NCI-H1417 (cell line): ENCODE measurements around the gene GAREM1.
"Not testable (repeated sequence)": the region's sequence is repeated elsewhere in the genome, so short reads cannot be mapped to it uniquely, and the experiment has no call there.

ENCODE experiments used
- DNase-seq, 3 experiments: peaks; one replicate each; lab custom pipeline; 2025; lab: John Stamatoyannopoulos, UW

GAREM1 gene

DNA sequence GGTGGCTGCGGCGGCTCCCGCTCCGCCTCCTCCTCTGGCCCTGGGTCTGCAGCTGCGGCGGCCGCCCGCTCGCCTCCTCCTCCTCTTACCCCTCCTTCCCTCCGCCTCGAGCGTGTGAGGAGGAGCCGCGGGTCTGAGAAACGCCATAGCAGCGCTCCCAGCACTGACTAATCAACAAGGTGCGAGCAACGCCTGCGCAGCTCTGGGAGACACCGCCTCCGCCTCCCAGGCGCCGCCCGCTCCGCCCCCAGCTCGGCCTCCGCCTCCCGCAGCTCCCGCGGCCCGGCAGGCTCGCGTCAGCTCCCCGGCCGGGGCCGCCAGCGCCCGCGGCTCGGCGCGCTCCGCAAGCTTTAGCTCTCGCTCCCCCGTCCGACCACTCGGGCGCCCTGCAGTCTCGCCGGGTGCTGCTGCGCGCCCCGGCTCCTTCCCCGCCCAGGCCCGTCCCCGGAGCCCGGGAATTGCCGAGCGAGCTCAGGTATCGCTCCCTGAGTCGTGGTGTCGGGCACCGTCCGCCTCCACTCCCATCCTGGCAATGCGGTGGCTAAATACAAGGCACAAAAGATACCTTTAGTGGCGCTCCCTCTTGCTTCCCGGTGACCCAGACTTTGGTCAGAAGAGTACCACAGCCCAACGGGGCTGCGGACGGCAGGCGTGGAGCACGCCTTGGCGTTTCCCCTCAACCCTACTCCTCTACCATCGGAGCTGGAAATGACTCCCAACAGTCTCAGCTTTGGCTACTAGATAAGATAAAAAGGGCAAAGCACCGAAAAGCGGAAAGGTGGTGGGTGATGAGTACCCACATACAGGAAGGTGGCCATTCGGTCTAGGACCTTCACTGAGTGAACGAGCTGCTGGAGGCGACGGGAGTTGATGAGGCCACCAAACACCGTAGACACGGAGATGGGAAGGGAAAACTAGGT, at the start of gene GAREM1:
TSS of gene GAREM1 (minus strand) at position 169 of the 920 bp plus-strand sequence. CDS start 454 bp downstream, outside the sequence.
- peak; percentile 91 to 99 (median 98) for DNase-seq

DNA sequence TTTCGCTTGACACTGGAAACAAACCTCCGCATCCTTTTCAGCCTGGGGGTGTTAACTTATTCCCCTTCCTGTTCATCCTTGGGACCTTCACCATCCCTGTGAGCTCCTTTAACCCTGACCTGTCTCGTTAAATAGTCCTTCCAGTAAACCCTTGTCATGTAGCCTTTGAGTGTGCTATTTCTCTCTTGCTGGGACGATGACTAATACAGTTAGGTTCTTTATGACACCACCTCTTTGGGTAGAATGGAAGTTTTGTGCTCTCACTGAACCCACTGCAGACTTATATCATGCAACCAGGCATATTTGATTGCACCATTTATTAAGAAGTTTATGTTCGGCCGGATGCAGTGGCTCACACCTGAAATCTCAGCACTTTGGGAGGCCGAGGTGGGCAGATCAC, 40.5 kb upstream of the GAREM1 start:
- DNase-seq: no peak

DNA sequence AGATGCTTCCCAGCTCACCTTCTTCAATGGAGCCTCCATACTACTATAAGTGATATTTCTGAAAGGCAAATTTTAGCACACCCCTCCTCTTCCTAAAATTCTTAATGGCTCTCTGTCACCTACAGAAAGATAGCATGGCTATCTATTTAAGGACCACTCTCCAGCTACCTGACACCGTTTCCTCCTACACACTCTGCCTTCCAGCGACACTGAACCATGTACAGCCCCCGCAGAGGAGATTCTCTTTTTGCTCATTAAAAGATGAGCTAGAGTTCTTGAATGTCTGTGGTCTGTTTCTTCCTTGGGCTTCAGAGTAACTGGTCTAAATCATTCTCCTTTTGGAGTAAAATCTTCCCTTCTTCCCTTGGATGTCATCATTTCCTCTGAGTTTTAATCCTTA, 38.4 kb upstream of the GAREM1 start:
- DNase-seq: no peak

DNA sequence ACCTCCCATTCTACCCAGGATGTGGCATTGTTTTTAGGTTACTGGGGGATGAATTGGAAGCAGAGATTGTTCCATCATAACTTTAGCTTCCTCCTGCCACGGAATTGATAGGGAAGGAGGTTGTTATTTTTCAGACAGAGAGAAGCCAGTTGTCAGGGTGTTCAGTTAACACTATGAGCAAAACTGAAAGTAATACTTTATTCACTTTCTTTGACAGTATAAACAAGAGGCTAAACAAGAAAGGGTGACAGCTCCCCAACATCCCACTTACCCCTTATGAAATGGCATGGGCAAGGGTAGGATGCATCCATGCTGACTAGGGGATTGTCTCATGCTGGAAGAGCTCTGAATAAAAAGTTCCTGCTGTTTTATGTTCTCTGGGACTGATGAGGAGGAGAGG, 36.4 kb upstream of the GAREM1 start:
- no peak for DNase-seq

DNA sequence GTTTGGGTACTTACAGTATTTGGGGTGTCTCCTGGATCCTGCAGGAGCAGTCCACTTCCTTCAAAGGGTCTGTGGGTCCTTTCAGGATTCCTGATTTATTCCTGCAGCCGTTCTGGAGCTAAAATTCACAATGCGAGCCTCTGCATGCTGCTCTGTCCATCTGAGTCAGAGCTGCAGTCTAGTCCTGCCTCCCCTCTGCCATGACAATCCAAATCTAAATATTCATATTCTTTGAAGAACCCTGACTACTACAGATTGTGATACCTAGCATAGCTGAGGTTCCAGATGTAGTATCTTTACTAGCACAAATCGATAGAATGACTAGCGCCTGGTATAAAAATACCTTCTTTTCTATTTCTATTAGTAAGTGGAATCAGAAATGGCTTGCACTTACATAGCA, 31.3 kb upstream of the GAREM1 start:
- DNase-seq: no peak

DNA sequence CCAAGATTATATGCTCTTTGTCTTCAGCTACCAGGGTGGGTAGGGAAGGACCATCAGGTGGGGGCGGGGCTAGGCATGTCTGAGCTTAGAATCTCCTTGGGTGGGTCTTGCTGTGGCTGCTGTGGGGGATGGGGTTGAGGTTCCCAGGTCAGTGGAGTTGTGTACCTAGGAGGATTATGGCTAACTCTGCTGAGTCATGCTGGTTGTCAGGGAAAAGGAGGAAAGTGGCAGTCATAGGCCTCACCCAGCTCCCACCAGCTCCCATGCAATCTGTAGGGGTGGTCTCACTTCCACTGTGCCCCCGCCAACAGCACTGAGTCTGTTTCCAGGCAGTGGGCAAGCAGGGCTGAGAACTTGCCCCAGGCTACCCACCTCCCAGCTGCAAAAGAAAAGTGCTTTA, 30.6 kb upstream of the GAREM1 start:
- not testable (repeated sequence) for DNase-seq

DNA sequence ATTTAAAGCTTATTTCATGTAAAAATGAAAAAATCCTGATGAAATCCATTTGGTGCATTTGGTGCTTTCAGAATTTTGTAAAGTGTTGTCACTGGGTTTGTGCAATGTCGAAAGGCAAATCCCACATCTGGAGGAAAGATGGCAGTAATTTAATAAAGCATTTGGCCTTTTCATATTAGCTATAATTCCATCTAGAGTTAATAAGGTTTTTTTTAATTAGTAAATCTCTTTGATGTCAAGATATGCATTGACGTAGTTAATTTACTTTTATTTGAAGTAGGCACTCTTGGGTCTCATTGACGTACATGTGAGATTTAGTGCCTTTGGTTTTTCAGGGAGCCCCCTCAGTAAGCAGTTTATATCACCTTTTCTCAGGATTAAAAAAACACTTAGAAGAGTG, 12.3 kb upstream of the GAREM1 start:
- DNase-seq: no peak

DNA sequence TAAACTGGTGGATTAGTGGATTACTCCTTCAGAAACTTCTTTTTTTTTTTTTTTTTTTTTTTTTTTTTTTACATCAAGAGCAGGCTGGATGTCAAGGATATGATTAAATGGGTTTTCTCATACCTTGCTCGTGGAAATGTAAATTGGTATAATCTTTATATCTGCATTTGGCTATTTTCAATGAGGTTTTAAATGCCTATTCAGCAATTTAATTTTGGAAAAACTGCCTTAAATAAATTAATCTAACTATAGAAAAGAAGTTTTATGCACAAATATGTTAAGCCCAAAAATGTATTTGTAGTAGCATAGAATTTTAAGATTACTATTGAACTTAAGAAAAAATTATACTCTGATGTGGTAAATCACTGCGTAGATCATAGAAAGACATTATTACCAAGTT, 11.4 kb upstream of the GAREM1 start:
- DNase-seq: no peak

DNA sequence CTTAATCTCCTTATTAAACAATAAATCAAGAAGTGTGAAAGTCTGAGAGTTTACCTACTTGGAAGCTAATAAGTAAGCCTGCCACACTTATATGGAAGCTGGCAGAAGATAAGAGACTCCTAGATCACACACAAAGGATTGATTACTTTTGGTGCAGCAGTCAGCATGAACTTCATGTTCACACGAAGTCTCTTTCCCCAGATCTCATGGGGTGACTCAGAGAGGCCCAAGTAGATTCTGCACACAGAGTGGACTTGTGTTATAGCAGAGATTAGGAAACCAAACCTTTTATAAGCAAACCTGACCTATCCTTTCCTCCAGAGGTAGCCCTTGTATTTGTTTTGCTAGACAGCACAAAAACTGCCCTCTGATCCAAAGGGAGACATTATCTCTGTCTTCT, 9.9 kb upstream of the GAREM1 start:
- DNase-seq: no peak

DNA sequence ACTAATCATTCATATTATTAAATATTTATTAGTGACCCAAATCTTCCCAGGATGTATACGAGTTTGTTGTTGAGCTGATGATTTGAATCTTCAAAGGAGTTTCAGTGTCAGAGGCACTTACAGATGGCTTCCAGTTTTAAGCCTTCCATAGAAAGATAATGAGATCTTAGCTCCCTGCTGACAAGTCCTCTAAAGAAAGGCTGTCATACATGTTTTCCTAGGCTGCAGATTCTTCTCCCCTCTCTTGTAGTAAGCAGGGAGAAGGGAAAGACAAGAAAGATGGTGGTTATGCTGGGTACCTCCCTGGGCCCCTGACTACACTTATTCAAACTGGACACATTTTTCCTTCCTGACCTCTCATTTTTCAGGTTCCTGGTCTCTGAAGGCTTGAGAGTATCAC, 8.1 kb upstream of the GAREM1 start:
- peak in 1 of 3 experiments; percentile 34 for DNase-seq

DNA sequence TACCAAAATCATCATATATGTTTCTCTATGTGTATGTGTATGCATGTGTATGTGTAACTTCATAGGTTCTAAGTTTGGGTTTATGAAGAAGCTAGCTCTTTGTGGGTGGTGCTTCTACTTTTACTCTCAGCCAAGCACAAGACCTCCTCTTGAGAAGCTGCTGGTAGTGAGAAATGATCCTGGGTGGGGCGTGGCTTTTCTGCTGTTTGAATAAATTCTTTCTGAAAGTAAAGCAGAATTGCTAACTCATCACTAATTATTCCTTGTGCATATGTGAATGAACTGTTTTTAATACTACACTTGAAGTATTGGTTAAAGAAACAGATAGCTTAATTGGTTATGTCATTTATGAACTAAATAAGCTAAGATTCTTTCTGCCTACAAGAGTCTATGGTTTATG, 7.6 kb upstream of the GAREM1 start:
- DNase-seq: peak in 1 of 3 experiments; percentile 50

DNA sequence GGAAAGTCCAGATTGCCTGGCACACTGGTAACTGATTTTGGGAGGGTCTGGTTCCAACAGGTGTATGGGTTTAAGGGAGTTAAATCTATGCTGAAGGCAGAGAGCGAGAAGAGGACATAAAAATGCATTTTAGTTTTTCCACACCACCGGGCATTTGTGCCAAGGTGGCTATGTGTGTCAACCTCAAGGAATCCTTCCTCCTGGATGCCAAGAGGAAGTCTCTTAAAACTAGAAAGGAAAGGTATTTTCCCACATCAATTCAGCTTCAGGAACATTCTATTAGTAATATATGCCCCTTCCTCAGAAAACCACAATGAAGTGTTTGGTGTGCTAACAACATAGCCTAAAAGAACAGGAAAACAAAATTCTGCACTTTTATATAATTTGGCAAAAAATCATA, 5.4 kb upstream of the GAREM1 start:
- DNase-seq: no peak

DNA sequence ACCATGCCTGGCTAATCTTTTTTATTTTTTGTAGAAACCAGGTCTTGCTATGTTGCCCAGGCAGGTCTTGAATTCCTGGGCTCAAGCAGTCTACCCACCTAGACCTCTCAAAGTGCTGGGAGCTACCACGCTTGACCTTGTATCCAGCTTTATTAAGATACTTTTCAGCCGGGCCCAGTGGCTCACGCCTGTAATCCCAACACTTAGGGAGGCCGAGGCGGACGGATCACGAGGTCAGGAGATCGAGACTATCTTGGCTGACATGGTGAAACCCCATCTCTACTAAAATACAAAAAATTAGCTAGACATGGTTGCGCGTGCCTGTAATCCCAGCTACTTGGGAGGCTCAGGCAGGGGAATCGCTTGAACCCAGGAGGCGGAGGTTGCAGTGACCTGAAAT, 4.4 kb upstream of the GAREM1 start:
- not testable (repeated sequence) for DNase-seq

DNA sequence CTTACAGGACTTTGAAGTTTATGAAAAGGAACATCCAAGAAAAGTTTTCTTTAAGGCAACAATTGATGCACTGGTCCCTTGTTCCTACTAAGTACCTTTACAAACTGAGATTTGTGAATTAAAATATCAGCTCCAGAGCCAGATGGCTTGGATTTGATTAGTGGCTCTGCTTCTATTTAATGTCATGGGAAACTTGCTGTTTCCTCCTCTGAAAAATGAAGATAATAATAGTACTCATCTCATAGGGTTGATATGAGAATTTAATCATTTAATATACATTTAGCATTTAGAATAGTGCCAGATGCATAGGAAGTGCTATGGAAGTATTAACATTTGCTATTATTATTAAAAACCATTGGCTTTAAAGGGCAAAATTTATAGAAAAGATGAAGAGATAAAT, 2.6 kb upstream of the GAREM1 start:
- no peak for DNase-seq

DNA sequence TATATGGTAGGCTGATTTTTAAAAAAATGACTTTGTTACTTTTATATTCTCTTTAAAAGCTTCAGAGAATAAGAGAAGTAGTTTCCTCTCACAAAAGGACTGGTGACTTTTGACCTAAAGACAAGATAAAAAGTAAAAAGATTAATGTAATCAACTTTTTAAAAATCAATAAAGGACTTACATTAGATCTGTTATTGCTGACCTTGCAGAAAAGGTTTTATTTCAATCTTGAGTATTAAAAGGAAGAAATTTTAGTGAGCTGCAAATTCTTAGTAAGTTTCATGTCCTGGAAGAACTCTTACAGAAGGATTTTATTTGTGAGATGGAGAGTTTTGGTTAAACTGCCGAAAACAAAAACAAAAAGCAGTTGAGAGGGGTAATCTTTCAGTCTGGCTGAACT, 2.2 kb upstream of the GAREM1 start:
- DNase-seq: no peak

DNA sequence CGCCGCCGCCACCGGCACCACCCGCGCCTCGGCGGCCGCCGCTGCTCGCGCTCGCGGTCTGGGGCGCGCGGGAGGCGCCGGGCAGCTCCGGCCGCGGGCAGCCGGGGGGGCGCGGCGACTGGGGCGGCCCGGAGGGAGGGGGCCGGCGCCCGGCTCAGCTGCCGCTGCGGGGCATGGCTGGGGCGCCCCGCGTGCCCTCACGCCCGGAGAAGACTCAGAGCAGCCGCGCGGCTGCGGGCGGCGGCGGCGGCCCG, 295 bp downstream of the GAREM1 start:
- no peak for DNase-seq

DNA sequence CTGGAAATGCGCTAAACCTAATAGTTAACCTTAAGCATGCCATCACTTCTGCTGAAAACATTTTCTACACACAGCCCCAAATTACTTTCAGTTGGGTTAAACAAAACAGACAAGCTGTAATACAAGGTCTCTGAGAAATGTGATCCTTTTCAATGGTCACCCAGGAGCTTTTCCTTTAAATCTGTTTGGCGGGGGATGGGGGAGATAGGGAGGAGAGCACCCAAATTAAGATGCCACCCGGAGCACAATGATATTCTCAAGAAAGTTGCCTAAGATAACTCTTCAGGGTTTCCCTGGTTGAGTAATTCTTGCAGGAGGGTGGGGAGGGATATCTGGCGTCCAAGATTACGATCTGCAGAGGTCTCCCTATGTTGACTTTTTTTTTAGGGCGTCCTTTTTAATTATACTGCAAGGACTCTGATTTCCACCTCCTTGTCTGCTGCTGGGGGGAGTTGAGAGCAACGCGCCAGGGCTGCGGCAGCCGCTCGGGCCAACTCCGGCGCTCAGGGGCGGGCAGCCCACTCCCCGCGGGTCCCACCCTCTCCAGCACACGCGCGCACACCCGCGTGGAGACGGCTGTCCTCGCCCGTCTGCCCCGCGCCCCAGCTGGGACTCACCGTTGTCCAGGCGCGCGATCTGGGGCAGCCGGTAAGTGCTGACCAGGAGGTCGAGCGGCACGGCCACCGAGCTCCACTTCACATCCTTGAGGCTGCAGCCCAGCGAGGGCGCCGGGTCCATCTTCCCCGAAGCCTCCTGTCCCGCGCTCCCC, 807 bp downstream of the GAREM1 start:
- peak; percentile 23 to 86 (median 79) for DNase-seq

DNA sequence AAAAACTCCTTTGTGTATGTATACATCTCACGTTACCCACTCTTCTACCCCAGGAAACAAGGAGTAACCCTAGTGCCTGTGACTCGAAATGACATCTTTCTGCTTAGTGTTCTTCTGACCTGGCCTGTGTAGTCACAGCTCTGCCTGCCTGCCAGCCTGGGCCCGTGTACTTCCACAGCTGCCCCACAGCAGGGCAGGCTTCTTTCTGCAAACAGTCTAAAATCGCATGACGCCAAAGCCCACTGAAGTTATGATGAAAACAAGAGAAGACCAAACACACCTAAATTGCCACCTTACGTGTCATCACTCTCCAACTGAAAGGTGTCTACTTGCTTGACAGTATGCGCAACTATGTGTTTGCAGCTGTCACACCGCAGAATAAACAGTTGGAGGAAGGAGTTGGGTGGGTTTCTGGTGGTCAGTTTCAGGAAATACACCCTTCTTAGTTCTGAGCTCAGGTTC, 1.5 kb downstream of the GAREM1 start:
- DNase-seq: peak; percentile 6 to 74 (median 53)

DNA sequence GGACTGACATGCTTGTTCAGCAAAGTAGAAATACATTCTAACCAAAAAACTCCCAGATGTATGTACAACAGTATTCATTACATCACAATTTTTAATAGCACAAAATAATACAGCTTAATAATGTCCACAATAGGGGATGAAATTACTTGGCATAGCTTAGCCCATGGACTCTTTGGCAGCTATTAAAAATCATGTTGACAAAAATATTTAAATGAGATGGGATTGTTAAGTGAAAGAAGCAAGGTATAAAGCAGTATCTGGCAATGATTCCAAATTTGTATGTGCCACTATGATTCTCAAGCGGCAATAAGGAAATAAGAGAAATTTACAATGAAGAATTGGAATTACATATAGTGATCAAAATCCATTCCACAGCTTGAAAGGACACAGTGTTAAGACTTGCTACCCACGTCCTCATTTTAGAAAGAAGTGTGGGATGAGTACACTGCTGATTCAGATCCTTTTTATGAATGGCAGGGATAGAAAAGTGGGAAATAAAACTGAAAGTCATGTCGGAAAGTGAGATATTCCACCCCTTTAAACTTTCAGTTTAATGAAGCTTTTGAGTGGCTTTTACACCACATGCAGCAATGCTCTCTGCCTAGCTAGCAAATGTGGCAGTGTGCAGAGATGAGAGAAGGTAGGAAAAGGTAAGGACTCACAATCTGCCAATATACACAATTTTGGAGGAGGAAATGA, 2.4 kb downstream of the GAREM1 start:
- DNase-seq: peak in 2 of 3 experiments; percentile 13 to 59

DNA sequence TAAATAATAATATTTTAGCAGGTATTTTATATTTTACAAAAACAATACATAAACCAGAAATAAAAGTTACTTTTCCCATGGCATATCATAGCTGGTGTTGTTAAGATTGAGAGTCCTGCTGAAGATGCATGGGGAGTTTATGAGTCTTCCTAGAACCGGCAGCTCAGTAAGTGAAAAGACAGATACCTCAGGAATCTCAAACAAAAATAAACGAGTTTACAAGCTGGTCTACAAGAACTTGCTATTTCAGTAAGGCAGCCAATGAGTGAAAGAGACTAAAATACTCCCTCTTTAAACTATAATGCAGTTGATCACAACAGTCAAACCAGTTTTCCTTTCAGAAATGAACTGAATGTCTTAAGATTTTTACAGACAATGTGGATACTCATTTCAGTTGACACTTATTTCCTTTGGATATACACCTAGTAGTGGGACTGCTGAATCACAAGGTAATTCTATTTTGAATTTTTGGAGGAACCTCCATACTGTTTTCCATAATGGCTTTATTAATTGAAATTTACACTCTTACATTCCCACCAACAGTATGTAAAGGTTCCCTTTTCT, 8.9 kb downstream of the GAREM1 start:
- DNase-seq: no peak

DNA sequence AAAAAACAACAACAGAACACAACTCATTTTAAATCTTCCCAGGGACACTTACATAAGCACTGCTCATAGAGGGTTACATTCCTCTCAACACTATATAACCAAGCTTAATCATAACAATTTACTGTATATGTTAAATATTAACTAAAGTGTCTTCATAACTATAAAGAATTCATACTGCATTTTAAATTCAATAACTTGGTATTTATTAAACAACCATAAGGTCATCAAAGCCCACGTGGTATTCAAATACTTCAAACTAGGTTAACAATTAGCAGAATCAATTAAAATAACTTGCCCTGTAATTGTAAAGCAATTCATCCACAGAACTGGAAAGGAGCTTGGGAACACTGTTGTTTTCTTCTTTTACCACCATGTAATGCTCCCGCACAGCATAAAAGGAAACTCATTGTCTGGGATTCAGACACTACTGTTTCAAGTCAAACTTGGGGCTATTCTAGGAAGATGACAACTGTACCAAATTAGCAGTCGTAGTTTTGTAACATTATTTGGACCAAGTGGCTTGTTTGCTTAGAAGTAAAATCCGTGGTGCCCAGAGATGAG, 10.4 kb downstream of the GAREM1 start:
- peak in 1 of 3 experiments; percentile 29 for DNase-seq
